Neural cell (in vitro differentiated cells): ENCODE results near the gene SLC7A1.

Source experiments
- EP300 ChIP-seq: fragments of 450-650 bp; conservative IDR thresholded peaks from 2 replicates; pipeline ENCODE4 v1.6.1; 2014; ENCODE audit warnings: antibody characterized with exemption, mild to moderate bottlenecking, moderate library complexity; ENCODE audit not compliant: poor library complexity, severe bottlenecking
- EZH2 ChIP-seq: fragments of 200-600, 300-800 bp; shearing (Covaris generic), sonication (generic); IDR thresholded peaks from 2 replicates; pipeline ENCODE4 v1.6.1; 2014; ENCODE audit warnings: antibody characterized with exemption, low read length, borderline replicate concordance, mild to moderate bottlenecking; ENCODE audit not compliant: insufficient read depth, poor library complexity, severe bottlenecking
- POLR2AphosphoS5 ChIP-seq: IDR thresholded peaks from 2 replicates; pipeline ENCODE4 v1.6.1; 2012
- RAD21 ChIP-seq: fragments of 450-650 bp; conservative IDR thresholded peaks from 2 replicates; pipeline ENCODE4 v1.6.1; 2014; ENCODE audit warnings: antibody characterized with exemption, mild to moderate bottlenecking, moderate library complexity
- SMC3 ChIP-seq: fragments of 450-650 bp; conservative IDR thresholded peaks from 2 replicates; pipeline ENCODE4 v1.6.1; 2014; ENCODE audit warnings: antibody characterized with exemption, mild to moderate bottlenecking, moderate library complexity; ENCODE audit not compliant: poor library complexity
- TAF1 ChIP-seq: IDR thresholded peaks from 2 replicates; pipeline ENCODE4 v1.6.1; 2012; ENCODE audit warnings: low read depth
- TF ChIP-seq, protein P1 (sequence below): fragments of 450-650 bp; IDR thresholded peaks from 2 replicates; pipeline ENCODE4 v1.5.1; 2014; ENCODE audit warnings: antibody characterized with exemption, mild to moderate bottlenecking, moderate library complexity; ENCODE audit not compliant: poor library complexity, severe bottlenecking

DNA sequence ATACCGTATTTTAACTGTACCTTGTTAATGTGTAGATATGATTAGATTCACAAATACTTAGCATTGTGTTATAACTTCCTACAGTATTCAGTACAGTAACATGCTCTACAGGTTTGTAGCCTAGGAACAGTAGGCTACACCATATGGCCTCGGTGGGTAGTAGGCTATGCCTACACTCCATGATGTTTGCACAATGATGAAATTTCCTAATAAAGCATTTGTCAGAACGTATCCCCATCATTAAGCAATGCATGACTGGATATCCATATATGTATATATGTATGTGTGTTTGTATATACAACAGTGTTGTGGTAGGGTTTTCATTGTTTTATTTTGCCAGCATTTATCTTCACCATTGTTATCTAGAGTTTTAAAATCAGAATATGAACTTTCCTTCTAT, 119.4 kb downstream of the SLC7A1 start:
- TF ChIP-seq, protein P1, sequence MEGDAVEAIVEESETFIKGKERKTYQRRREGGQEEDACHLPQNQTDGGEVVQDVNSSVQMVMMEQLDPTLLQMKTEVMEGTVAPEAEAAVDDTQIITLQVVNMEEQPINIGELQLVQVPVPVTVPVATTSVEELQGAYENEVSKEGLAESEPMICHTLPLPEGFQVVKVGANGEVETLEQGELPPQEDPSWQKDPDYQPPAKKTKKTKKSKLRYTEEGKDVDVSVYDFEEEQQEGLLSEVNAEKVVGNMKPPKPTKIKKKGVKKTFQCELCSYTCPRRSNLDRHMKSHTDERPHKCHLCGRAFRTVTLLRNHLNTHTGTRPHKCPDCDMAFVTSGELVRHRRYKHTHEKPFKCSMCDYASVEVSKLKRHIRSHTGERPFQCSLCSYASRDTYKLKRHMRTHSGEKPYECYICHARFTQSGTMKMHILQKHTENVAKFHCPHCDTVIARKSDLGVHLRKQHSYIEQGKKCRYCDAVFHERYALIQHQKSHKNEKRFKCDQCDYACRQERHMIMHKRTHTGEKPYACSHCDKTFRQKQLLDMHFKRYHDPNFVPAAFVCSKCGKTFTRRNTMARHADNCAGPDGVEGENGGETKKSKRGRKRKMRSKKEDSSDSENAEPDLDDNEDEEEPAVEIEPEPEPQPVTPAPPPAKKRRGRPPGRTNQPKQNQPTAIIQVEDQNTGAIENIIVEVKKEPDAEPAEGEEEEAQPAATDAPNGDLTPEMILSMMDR: no peak
- TF ChIP-seq POLR2AphosphoS5 (no peak), EP300 (no peak), RAD21 (no peak), SMC3 (no peak), TAF1 (no peak), EZH2 (no peak)
